Activated B cell treated with CpG ODN at 0.5 μM for 24 hours (primary cell): ENCODE measurements around the gene SPEM2. TPM values are rescaled to one million over a fixed set of nuclear protein-coding genes. Genes with fewer than 3 reads are reported as not detected.

Experiments used
- ATAC-seq: fragments of 200-7000 bp; cut with Tn5 transposase; one replicate; pipeline ENCODE4 v1.10.0; 2021; ENCODE audit warnings: low read depth, mild to moderate bottlenecking, moderate library complexity
- CTCF ChIA-PET: fragments of 350-600 bp; sonication (Branson Sonifier 250); formaldehyde crosslinking; loops from one replicate; lab custom pipeline; 2021; ENCODE audit warnings: antibody characterized with exemption; lab: Charles Lee
- POLR2A ChIA-PET: fragments of 350-600 bp; sonication (Branson Sonifier 250); formaldehyde crosslinking; loops from one replicate; lab custom pipeline; 2021; ENCODE audit warnings: antibody characterized with exemption; lab: Charles Lee
- DNase-seq: peaks from one replicate; pipeline ENCODE4 v3.0.0; 2022
- H3K27ac Mint-ChIP-seq: one replicate; pipeline ENCODE4 v1.8.0; 2020; ENCODE audit warnings: mixed read lengths
- H3K27me3 Mint-ChIP-seq: one replicate; pipeline ENCODE4 v1.8.0; 2021; ENCODE audit warnings: mixed read lengths
- H3K36me3 Mint-ChIP-seq: one replicate; pipeline ENCODE4 v1.8.0; 2021; ENCODE audit warnings: low read depth, mixed read lengths
- H3K4me1 Mint-ChIP-seq: one replicate; pipeline ENCODE4 v1.8.0; 2021; ENCODE audit warnings: mixed read lengths
- H3K4me3 Mint-ChIP-seq: one replicate; pipeline ENCODE4 v1.8.0; 2020; ENCODE audit warnings: mild to moderate bottlenecking, mixed read lengths
- H3K9me3 Mint-ChIP-seq: one replicate; pipeline ENCODE4 v1.8.0; 2020; ENCODE audit warnings: mixed read lengths
- CTCF ChIP-seq: fragments of 200-600 bp; IDR thresholded peaks from one replicate; pipeline ENCODE4 v1.8.0; 2022; ENCODE audit warnings: antibody characterized with exemption, mild to moderate bottlenecking
- intact Hi-C: fragments of 100-400 bp; cut with micrococcal nuclease; formaldehyde crosslinking; loops from one replicate; pipeline ENCODE4 v1.15.1; 2024
- total RNA-seq: library from RNA; stranded (reverse); gene quantifications from 2 replicates; pipeline ENCODE4 v1.2.3, GENCODE V29; 2022

The SPEM2 gene
- total RNA-seq, 1 donor from 2014 or later, result not detected

GRCh38 chr17:7414837-7415236, 10.6 kb upstream of the SPEM2 start:
- no peak for TF ChIP-seq CTCF
- H3K27me3 Mint-ChIP-seq, result peaks cover 5% of the 10 kb centered on the region
- ChIA-PET POLR2A (interaction anchor here (0.6 kb wide), 1 partner anchor 40 kb away, joined by 10 read pairs; no protein-coding TSS in a partner anchor), CTCF (no interaction called here)
- no peak overlapping the region for H3K27ac Mint-ChIP-seq
- no peaks in the 10 kb centered on the region for H3K36me3 Mint-ChIP-seq
- no peaks in the 10 kb centered on the region for H3K9me3 Mint-ChIP-seq
- H3K4me1 Mint-ChIP-seq, result no peaks in the 10 kb centered on the region
- ATAC-seq, result no peak
- intact Hi-C loops, result no loop called here
- no peak overlapping the region for H3K4me3 Mint-ChIP-seq
- no peak for DNase-seq

- Mint-ChIP-seq H3K27ac (no peak overlapping the region), H3K4me1 (no peaks in the 10 kb centered on the region), H3K36me3 (no peaks in the 10 kb centered on the region), H3K9me3 (no peaks in the 10 kb centered on the region), H3K4me3 (no peak overlapping the region), H3K27me3 (peaks cover 3% of the 10 kb centered on the region)
- POLR2A ChIA-PET, result no interaction called here
- CTCF ChIA-PET, result no interaction called here
- intact Hi-C loops, result no loop called here
- DNase-seq, result no peak
- TF ChIP-seq CTCF, result no peak
- no peak for ATAC-seq
Observed at GRCh38 chr17:7415784-7416183, 9.6 kb upstream of the SPEM2 start.

- DNase-seq, result no peak
- intact Hi-C loops, result no loop called here
- no peak for TF ChIP-seq CTCF
Observed at GRCh38 chr17:7416323-7416722, 9.1 kb upstream of the SPEM2 start.

GRCh38 chr17:7417056-7417655, 8.3 kb upstream of the SPEM2 start:
- no peak overlapping the region for H3K27ac Mint-ChIP-seq
- POLR2A ChIA-PET, result interaction anchor here (0.5 kb wide), 1 partner anchor 449 kb away, joined by 4 read pairs; no protein-coding TSS in a partner anchor
- intact Hi-C loops, result no loop called here

More at GRCh38 chr17:7416323-7416722, 9.1 kb upstream of the SPEM2 start:
- Mint-ChIP-seq H3K4me1 (no peaks in the 10 kb centered on the region), H3K27me3 (peaks cover 3% of the 10 kb centered on the region), H3K36me3 (no peaks in the 10 kb centered on the region), H3K9me3 (no peaks in the 10 kb centered on the region), H3K4me3 (no peak overlapping the region), H3K27ac (no peak overlapping the region)
- ChIA-PET CTCF (no interaction called here), POLR2A (interaction anchor here (0.5 kb wide), 1 partner anchor 450 kb away, joined by 4 read pairs; no protein-coding TSS in a partner anchor)
- ATAC-seq, result no peak

More at GRCh38 chr17:7417056-7417655, 8.3 kb upstream of the SPEM2 start:
- Mint-ChIP-seq H3K4me3 (no peak overlapping the region), H3K4me1 (no peaks in the 10 kb centered on the region), H3K9me3 (no peaks in the 10 kb centered on the region), H3K27me3 (peaks cover 3% of the 10 kb centered on the region), H3K36me3 (no peaks in the 10 kb centered on the region)
- no peak for TF ChIP-seq CTCF
- ATAC-seq (no peak), DNase-seq (no peak)
- CTCF ChIA-PET, result no interaction called here
